Fibroblast of lung (primary cell): ENCODE data around the gene HOXD4.
A peak's percentile ranks its signal among the peaks of the same experiment; 100 is the strongest.

ENCODE experiments used
- CTCF ChIP-seq, 2 donors: IDR thresholded peaks in 1 of 2; conservative IDR thresholded peaks in 1 of 2; 1 replicate in 1 of 2; 2 replicates in 1 of 2; pipeline ENCODE4 v1.5.1; 2011 to 2012; ENCODE audit warnings: low read length in 2 of 2, control low read depth in 1 of 2, inconsistent platforms in 1 of 2, low read depth in 1 of 2, mild to moderate bottlenecking in 1 of 2
- EZH2 ChIP-seq: IDR thresholded peaks from 2 replicates; pipeline ENCODE4 v1.5.1; 2012; ENCODE audit warnings: low read length, control low read depth, mild to moderate bottlenecking; ENCODE audit errors: missing control alignments

- TF ChIP-seq CTCF (conservative IDR thresholded peaks at IDR 0.05 in 1 of 2, IDR thresholded peaks at IDR 0.05 in 1 of 2; ENCODE audit: low read depth in 1 of 2, low read length in 2 of 2), result no peak
- TF ChIP-seq EZH2, result peak; percentile 72
Observed at GRCh38 chr2:176109192-176109901, 42.0 kb upstream of the HOXD4 start.
